ENCODE results near the gene NAPSA. TPM values are rescaled to one million over a fixed set of nuclear protein-coding genes. Genes with fewer than 3 reads are reported as not detected.

NAPSA gene
- total and polyA plus RNA-seq, 9 of the 15 experiments (the other 6 are each of a cell fraction or from before 2014, with no cell fraction given): 0.25 to 1.9 (median 0.69) TPM

DNA sequence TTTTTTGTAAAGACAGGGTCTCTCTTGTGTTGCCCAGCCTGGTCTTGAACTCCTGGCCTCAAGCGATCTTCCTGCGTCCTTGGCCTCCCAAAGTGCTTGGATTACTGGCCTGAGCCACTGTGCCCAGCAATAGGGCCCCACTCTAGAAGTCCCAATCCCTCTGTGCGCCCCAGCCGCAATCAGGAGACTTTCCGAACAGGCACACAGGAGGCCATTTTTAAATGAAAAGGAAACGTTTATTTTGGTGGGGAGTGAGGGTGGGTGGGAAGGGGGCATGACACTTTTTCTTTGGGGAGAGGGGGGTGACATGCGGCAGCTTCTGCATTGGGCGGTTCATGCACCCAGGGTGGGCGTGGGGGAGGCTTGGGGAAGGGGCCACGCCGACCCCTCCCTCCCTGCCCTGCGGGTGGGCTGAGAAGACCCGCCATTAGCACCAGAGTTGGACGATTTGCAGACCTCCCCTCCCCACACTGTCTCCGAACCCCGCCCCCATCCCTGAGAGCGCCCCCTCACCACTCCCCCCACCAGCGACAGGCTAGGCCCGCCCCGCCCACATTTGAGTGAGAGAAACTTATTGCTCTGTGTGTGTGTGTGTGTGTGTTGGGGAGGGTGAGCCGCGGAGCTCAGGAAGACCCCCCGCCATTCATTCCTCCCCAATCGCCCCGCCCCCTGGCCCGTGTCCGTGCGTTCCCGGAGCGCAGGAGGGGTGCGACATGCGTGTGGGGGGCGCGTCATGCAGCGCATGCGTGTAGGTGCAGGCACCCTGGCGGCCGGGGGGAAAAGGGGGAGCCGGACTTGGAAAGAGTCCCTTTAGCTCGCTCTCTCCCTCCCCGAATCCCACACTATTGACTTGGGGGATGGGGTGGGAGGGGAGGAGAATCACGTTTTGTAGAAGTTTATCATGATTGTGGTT, 53.5 kb downstream of the NAPSA start (continued):
- TF ChIP-seq, protein P1, sequence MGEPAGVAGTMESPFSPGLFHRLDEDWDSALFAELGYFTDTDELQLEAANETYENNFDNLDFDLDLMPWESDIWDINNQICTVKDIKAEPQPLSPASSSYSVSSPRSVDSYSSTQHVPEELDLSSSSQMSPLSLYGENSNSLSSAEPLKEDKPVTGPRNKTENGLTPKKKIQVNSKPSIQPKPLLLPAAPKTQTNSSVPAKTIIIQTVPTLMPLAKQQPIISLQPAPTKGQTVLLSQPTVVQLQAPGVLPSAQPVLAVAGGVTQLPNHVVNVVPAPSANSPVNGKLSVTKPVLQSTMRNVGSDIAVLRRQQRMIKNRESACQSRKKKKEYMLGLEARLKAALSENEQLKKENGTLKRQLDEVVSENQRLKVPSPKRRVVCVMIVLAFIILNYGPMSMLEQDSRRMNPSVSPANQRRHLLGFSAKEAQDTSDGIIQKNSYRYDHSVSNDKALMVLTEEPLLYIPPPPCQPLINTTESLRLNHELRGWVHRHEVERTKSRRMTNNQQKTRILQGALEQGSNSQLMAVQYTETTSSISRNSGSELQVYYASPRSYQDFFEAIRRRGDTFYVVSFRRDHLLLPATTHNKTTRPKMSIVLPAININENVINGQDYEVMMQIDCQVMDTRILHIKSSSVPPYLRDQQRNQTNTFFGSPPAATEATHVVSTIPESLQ (CRISPR knock-in tag; IDR thresholded peaks at IDR 0.05): no peak
- TF ChIP-seq SIX5 (IDR thresholded peaks at IDR 0.05; ENCODE audit: borderline replicate concordance in 1 of 2, insufficient read depth in 1 of 2, low read depth in 1 of 2, low read length in 2 of 2): no peak
- TF ChIP-seq ETV1 (tag; conservative IDR thresholded peaks at IDR 0.05; ENCODE audit: low read depth): no peak
- TF ChIP-seq BRF1 (IDR thresholded peaks at IDR 0.05; ENCODE audit: borderline replicate concordance, extremely low read depth, insufficient read length): no peak
- TF ChIP-seq ZNF830 (CRISPR knock-in tag; IDR thresholded peaks at IDR 0.05): no peak
- TF ChIP-seq, protein P2, sequence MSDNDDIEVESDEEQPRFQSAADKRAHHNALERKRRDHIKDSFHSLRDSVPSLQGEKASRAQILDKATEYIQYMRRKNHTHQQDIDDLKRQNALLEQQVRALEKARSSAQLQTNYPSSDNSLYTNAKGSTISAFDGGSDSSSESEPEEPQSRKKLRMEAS (CRISPR knock-in tag; IDR thresholded peaks at IDR 0.05): peak; percentile 55
- no peak for TF ChIP-seq GATAD2B (IDR thresholded peaks at IDR 0.05; ENCODE audit: borderline replicate concordance)
- no peak for TF ChIP-seq POLR2A (conservative IDR thresholded peaks at IDR 0.05)
- no peak for TF ChIP-seq NR2F6 (CRISPR knock-in tag; IDR thresholded peaks at IDR 0.05)
- TF ChIP-seq, protein P3, sequence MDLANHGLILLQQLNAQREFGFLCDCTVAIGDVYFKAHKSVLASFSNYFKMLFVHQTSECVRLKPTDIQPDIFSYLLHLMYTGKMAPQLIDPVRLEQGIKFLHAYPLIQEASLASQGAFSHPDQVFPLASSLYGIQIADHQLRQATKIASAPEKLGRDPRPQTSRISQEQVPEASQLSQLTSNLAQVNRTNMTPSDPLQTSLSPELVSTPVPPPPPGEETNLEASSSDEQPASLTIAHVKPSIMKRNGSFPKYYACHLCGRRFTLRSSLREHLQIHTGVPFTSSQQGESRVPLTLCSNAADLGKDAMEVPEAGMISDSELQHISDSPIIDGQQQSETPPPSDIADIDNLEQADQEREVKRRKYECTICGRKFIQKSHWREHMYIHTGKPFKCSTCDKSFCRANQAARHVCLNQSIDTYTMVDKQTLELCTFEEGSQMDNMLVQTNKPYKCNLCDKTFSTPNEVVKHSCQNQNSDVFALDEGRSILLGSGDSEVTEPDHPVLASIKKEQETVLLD (IDR thresholded peaks at IDR 0.05): peak; percentile 85
- TF ChIP-seq CHD2 (IDR thresholded peaks at IDR 0.05; ENCODE audit: low read depth, low read length): peak; percentile 40; the same call in 1 of the 2 replicates
- TF ChIP-seq BRD9 (IDR thresholded peaks at IDR 0.05; ENCODE audit: low read depth, partially characterized antibody): no peak
- TF ChIP-seq TCFL5 (CRISPR knock-in tag; conservative IDR thresholded peaks at IDR 0.05): no peak
- TF ChIP-seq POLR2AphosphoS2 (IDR thresholded peaks at IDR 0.05; ENCODE audit: low read length): peak; percentile 76; the same call in 1 of the 2 replicates
- TF ChIP-seq ETV5 (CRISPR knock-in tag; IDR thresholded peaks at IDR 0.05; ENCODE audit: low read depth): no peak
- TF ChIP-seq, protein P4, sequence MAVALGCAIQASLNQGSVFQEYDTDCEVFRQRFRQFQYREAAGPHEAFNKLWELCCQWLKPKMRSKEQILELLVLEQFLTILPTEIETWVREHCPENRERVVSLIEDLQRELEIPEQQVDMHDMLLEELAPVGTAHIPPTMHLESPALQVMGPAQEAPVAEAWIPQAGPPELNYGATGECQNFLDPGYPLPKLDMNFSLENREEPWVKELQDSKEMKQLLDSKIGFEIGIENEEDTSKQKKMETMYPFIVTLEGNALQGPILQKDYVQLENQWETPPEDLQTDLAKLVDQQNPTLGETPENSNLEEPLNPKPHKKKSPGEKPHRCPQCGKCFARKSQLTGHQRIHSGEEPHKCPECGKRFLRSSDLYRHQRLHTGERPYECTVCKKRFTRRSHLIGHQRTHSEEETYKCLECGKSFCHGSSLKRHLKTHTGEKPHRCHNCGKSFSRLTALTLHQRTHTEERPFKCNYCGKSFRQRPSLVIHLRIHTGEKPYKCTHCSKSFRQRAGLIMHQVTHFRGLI (CRISPR knock-in tag; IDR thresholded peaks at IDR 0.05): no peak
- TF ChIP-seq ZNF3 (CRISPR knock-in tag; IDR thresholded peaks at IDR 0.05): no peak
- no peak for TF ChIP-seq GATAD2A (IDR thresholded peaks at IDR 0.05)
- TF ChIP-seq, protein P5, sequence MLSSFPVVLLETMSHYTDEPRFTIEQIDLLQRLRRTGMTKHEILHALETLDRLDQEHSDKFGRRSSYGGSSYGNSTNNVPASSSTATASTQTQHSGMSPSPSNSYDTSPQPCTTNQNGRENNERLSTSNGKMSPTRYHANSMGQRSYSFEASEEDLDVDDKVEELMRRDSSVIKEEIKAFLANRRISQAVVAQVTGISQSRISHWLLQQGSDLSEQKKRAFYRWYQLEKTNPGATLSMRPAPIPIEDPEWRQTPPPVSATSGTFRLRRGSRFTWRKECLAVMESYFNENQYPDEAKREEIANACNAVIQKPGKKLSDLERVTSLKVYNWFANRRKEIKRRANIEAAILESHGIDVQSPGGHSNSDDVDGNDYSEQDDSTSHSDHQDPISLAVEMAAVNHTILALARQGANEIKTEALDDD (IDR thresholded peaks at IDR 0.05): no peak
- no peak for TF ChIP-seq MTF1 (CRISPR knock-in tag; IDR thresholded peaks at IDR 0.05; ENCODE audit: borderline replicate concordance)
- no peak for TF ChIP-seq ZNF764 (CRISPR knock-in tag; IDR thresholded peaks at IDR 0.05; ENCODE audit: low read depth)
- TF ChIP-seq, protein P6, sequence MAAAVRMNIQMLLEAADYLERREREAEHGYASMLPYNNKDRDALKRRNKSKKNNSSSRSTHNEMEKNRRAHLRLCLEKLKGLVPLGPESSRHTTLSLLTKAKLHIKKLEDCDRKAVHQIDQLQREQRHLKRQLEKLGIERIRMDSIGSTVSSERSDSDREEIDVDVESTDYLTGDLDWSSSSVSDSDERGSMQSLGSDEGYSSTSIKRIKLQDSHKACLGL (CRISPR knock-in tag; IDR thresholded peaks at IDR 0.05; ENCODE audit: borderline replicate concordance, poor library complexity, severe bottlenecking): no peak

Measured in K562 (cell line).